Hematopoietic multipotent progenitor cell treated with erythropoietin and hydrocortisone succinate and interleukin-3 and kit ligand, for 6 days (in vitro differentiated cells): ENCODE data around the gene C11orf91.
"Not testable (repeated sequence)": the region's sequence is repeated elsewhere in the genome, so short reads cannot be mapped to it uniquely, and the experiment has no call there.

Experiments
- DNase-seq: peaks from one replicate; pipeline ENCODE4 v3.0.0-alpha.2; 2015

Gene C11orf91

GRCh38 chr11:33668468-33668825, 32.2 kb downstream of the C11orf91 start:
- DNase-seq: no peak

- DNase-seq: no peak
Observed at GRCh38 chr11:33667819-33668467, 32.7 kb downstream of the C11orf91 start.

DNA sequence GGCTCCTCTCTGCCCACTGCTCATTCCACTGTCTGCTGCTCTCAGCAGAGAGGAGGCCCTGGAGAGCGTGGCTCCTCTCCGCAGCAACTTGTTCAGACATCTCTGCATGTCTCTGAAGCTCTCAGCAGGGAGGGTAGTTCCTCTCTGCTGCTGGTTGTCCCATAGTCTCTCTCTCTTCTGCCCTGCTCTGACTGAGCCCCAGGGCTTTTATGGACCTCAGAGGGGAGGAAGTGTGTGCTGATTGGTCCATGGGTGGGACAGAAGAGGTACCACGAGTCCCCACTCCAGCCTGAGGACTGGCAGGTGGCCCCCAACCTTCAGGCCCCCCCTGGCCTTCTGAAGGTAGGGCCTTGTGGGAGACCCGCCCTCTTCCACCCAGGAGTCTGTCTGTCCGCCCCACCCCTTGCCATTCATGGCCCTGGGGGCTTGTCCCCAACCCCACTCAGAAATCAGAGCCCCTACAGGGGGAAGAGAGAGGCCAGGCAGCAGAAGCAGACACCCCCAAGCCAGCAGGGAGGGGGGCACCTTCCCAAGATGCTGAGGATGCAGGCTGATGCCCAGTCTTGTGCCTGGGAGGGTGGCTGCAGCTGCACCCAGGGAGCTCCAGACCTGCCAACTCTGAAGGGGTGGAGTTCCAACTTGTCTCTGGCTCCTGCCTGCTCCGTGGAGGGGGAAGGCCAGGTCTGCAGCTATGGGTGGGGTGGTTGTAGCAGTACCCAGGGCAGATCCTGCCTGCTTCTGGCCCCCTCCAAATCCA, 35.1 kb downstream of the C11orf91 start:
- no peak for DNase-seq

GRCh38 chr11:33664827-33665226, 35.8 kb downstream of the C11orf91 start:
- no peak for DNase-seq

GRCh38 chr11:33664166-33664565, 36.5 kb downstream of the C11orf91 start:
- no peak for DNase-seq

DNA sequence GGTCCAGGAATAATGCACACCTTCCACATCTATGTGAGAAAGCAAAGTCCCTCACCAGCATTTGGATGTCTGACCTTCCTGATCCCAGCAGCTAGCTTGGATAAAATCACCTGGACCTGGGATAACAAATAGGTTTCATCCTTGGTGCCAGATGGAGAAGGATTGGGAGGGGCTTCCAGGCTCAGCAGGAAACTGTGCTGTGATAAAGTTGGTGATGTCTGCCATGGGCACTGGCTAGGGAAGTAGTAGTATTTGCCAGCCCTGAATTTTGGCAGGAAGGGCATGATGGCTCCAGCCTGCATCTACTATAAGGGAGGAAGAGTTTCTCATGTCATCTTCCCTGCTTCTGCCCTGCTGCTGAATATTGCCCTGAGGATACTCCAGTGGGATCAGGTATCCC, 37.5 kb downstream of the C11orf91 start:
- no peak for DNase-seq

- DNase-seq: not testable (repeated sequence)
Observed at GRCh38 chr11:33661526-33661925, 39.1 kb downstream of the C11orf91 start.

DNA sequence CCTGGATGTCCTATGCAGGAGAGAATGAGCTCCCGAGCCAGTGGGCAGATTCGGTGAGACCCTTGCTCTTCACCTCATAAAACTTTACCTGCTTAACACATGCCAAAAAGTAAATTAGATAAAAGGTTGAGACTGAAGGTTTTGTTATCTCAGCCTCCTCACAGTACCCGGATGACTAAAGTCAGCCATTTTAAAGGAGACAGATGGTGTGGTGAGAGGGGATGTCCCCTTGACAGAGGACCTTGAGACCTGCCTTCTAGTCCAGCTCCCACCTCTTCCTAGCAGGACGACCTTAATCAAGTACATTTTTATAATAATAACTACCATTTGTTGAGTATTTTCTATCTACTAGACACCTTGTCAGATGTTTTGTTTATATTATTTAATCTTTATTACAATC, 39.7 kb downstream of the C11orf91 start:
- DNase-seq: no peak

- DNase-seq: no peak
Observed at GRCh38 chr11:33659370-33660139, 41.1 kb downstream of the C11orf91 start.

DNA sequence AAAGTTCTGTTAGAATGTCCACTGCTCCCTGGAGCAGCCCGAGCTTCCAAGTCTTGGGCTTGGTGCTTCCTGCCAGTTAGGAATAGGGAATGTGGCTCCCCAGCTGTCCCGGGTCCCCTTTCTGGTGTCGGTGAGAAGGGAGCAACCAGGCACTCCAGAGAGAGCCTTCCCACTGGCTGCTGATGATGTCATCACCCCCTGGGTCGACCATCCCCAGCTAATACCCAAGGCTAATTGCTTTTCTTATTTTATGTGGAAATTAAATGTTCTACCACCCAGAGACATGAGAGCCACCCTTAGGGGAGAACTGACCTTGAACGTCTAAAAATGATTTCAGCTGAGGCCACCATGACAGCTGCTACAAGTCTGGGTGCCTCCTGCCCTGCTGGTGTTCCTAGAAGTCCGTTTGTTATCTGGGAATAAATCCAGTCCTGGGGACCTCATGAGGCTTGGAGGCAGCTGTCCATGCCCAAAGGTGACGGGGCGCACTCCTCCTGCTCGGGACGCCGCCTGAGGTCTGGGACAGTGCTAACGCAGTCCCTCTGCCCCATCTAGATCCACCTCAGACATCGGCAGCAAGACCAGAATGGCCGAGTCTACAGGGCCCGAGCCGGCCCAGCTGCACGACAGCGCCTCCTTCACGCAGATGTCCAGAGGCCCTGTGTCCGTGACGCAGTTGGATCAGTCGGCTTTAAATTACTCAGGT, 42.3 kb downstream of the C11orf91 start:
- no peak for DNase-seq

- DNase-seq: no peak
Observed at GRCh38 chr11:33657757-33658156, 42.9 kb downstream of the C11orf91 start.

- no peak for DNase-seq
Observed at GRCh38 chr11:33656768-33657167, 43.9 kb downstream of the C11orf91 start.

- no peak for DNase-seq
Observed at GRCh38 chr11:33655842-33656600, 44.6 kb downstream of the C11orf91 start.

DNA sequence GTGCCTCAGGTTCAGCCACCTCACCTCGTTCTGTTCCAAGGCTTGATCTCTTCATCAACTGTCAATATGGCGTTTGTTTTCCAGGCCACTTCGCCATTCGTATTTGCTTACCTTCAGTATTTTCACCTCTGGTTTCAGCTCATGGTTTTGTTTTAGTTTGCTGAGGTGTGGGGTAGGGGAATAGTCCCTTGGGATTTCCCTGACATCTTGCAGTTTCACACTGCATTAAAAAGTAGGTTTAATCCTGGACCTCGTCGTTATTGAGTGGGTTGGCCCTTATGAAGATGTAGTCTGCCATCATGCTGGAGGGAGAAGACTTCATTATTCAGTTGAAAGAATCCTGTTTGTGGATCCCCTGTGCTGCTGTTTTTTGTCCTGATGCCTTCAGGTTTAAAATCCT, 46.0 kb downstream of the C11orf91 start:
- no peak for DNase-seq

GRCh38 chr11:33652930-33653329, 47.7 kb downstream of the C11orf91 start:
- no peak for DNase-seq

DNA sequence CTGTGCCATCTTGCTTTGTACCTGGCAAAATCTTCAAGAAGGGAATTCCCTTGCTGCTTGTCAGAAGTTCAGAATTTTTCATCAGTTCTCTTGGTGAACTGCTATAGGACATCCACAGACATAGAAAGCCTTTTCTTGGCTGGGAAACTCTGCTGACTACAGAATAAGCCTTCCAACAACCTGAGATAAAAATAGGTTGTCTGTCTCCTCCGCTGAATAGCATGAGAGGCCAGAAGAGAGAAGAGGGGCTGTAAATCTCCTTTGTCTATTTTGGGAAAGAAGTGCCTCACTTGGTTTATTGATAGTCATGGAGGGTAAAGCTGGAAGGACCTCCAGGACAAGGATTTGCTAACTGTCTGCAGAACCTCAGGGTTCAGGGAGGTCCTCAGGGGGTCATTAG, 48.2 kb downstream of the C11orf91 start:
- DNase-seq: no peak

DNA sequence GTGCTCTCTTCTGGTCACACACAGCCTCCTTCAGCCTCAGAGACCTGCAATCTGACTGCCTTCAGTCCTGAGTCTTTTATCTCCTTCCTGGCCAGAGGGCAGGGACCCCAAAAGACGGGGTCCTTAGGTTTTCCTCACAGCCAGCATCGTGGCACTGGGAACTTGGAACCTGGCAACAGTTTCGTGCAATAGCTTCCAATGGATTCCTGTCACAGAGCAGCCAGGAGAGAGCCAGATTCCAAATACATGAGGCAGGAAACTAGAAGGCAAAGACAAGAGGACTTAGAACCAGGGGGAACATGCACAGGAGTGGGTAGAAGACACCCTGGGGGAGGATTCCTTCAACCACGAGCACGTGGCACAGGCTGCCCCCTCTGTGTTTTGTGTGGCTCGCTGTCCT, 48.6 kb downstream of the C11orf91 start:
- no peak for DNase-seq

- no peak for DNase-seq
Observed at GRCh38 chr11:33651555-33651954, 49.1 kb downstream of the C11orf91 start.

DNA sequence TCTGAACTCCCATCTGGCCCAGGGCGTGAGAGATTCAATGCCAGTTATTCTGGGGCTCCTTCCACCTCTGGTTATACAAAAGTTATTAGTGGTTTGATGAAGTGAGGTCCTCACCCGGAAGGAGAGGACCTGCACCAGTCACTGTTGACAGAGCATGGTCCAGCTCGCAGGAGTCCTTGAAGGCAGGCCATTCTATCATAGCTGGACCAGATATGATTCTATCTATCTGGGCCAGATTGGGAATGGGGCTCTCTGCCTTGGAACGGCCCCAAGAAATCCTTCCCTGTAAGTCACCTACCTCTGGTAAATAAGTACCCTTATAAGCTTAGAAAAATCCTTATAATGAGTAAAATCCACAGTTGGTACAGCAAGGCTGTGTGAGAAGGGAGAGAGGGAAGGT, 50.7 kb downstream of the C11orf91 start:
- no peak for DNase-seq
